HG03571 (cell line): ENCODE data around the gene CRKL.
"Not testable (repeated sequence)": the region's sequence is repeated elsewhere in the genome, so short reads cannot be mapped to it uniquely, and the experiment has no call there.

Experiments
- ATAC-seq: cut with Tn5 transposase; IDR thresholded peaks from one replicate; pipeline ENCODE4 v1.9.1; 2021; ENCODE audit not compliant: unreplicated experiment

The CRKL gene

DNA sequence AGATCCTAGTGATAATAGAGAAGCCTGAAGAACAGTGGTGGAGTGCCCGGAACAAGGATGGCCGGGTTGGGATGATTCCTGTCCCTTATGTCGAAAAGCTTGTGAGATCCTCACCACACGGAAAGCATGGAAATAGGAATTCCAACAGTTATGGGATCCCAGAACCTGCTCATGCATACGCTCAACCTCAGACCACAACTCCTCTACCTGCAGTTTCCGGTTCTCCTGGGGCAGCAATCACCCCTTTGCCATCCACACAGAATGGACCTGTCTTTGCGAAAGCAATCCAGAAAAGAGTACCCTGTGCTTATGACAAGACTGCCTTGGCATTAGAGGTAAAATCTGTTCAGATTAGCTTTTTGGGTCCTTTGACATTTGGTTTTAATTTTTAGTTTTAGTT, 16.7 kb downstream of the CRKL start:
- no peak for ATAC-seq

GRCh38 chr22:20935049-20935448, 17.8 kb downstream of the CRKL start:
- not testable (repeated sequence) for ATAC-seq

DNA sequence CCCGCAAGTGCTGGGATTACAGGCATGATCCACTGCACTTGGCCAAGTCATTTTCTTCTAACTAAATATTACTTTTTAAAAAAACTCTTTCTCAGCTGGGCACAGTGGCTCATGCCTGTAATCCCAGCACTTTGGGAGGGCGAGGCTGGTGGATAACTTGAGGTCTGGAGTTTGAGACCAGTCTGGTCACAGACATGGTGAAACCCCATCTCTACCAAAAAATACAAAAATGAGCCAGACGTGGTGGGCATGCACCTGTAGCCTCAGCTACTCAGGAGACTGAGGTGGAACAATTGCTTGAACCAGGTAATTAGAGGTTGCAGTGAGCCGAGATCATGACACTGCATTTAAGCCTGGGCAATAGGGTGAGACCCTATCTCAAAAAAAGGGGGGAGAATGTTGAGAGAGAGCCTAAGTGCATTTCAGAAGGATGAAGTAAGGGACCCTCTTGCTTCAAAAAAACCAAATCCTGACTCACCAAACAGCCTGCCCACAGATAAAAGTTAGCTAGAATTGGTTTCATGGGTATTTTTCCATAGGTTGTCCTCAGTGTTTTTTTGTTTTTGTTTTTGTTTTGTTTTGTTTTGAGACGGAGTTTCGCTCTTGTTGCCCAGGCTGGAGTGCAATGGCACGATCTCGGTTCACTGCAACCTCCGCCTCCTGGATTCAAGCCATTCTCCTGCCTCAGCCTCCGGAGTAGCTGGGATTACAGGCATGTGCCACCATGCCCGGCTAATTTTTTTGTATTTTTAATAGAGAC, 18.8 kb downstream of the CRKL start:
- not testable (repeated sequence) for ATAC-seq

GRCh38 chr22:20937031-20937793, 20.0 kb downstream of the CRKL start:
- no peak for ATAC-seq

GRCh38 chr22:20937794-20938671, 20.8 kb downstream of the CRKL start:
- no peak for ATAC-seq

DNA sequence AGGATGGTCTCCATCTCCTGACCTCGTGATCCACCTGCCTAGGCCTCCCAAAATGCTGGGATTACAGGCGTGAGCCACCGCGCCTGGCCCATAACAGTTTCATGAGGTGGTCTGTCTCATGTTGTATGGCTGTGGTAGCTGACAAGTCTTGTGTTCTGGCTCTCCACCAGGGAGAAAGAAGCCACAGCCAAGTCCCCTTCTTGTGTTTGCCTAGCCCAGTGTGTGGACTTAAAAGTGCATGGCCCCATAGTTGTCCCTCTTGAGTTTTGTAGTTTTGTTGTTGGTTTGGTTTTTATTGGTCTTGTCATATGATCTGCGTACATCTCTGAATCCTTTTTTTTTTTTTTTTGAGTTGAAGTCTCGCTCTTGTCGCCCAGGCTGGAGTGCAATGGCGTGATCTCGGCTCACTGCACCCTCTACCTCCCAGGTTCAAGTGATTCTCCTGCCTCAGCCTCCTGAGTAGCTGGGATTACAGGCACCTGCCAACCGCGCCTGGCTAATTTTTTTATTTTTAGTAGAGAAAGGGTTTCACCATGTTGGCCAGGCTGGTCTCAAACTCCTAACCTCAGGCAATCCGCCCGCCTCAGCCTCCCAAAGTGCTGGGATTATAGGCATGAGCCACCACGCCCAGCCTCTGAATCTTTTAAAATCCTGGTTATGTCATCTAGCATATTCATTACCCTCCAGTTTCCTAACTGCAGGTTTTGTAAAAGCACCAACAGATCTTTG, 22.4 kb downstream of the CRKL start:
- ATAC-seq, result not testable (repeated sequence)

DNA sequence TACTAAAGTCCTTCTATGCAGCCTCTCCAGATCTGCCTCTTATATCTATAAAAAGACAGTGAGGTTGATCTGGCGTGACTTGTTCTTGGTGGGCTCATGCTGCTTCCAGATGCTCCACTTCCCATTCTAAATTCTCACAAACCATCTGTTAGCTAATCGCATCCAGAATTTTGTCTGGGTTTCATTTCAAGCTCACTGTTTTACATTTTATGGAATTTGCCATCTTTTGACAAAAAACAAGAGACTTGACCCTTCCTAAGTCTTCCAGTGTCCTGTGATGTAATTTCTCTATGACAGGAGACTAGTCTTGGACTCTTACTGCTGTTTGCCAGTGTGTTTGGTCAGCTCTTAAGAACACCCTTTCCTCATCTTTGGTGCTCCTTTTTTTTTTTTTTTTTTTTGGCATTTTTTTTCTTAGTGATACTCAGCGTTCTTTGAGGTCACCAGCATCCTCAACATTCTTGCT, 23.0 kb downstream of the CRKL start:
- no peak for ATAC-seq

GRCh38 chr22:20940904-20941385, 23.7 kb downstream of the CRKL start:
- no peak for ATAC-seq

- ATAC-seq, result not testable (repeated sequence)
Measured at GRCh38 chr22:20942203-20942902, 25.1 kb downstream of the CRKL start.

GRCh38 chr22:20943104-20943933, 26.1 kb downstream of the CRKL start:
- no peak for ATAC-seq

- ATAC-seq, result no peak
Measured at GRCh38 chr22:20944042-20944441, 26.8 kb downstream of the CRKL start.

DNA sequence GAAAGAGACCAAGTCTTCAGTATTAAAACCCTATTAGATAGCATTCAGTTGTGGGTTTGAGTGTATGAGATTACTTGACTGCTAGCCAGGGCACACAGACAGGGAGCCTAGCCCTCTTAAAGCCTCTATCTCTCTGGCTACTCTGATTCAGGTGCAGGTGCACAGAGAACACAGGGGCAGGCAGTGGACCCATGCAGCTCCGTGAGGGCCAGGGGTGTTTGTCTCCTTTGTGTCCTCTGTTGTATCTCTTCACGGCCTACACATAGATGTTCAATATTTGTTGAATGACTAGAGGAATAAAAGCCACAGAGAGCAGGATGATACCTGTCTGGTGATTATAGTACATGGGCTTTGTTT, 28.3 kb downstream of the CRKL start:
- ATAC-seq, result no peak

- no peak for ATAC-seq
Measured at GRCh38 chr22:20946080-20946986, 29.1 kb downstream of the CRKL start.

DNA sequence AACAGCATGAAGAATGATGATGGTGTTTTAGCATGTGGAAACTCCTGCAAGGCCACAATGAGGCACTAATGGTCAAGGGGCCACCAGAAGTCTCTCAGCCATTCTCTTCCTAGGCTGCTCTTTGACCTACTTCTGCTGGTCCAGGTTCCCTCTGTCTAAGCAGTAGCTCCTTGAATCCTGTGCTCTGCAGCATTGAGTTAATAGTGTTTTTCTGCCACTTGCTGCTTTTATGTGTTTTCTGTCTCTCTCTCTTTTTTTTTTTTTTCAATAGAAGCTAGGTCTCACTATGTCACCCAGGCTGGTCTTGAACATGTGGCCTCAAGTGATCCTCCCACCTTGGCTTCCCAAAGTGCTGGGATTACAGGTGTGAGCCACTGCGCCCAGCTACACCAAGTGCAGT, 29.8 kb downstream of the CRKL start:
- no peak for ATAC-seq

DNA sequence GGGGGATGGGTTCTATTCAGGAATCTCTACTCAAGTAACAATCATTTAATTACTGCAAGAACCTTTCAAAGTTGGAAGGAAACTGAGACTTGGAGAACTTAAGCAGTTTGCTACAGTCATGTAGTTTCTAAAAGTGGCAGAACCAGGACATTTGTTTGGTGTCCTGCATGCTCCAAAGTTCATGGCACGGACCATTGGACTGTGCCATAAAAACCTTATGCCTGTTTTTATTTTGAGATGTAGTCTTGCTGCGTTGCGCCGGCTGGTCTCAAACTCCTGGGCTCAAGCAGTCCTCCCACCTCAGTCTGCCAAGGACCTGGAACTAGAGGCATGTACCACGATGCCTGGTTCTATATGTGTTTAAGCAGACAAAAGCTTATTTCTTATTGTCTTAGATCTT, 31.2 kb downstream of the CRKL start:
- ATAC-seq, result no peak

DNA sequence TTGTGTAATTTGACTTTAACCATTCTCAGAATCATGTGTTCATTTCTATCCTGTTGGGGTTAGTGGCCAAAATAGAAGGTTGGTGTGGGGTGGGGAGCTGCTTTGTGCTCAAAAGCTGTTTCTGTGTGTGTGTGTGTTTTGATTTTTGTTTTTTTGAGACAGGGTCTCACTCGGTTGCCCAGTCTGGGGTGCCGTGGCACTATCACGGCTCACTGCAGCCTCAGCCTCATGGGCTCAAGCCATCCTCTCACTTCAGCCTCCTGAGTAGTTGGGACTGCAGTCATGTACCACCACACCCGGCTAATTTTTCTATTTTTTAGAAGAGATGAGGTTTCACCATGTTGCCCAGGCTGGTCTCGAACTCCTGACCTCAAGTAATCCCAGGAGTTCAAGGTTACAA, 31.8 kb downstream of the CRKL start:
- ATAC-seq, result no peak

- no peak for ATAC-seq
Measured at GRCh38 chr22:20949698-20950183, 32.5 kb downstream of the CRKL start.
